ENCODE data around the gene ERVFRD-1.
A peak's percentile ranks its signal among the peaks of the same experiment; 100 is the strongest.

The ERVFRD-1 gene, protein sequence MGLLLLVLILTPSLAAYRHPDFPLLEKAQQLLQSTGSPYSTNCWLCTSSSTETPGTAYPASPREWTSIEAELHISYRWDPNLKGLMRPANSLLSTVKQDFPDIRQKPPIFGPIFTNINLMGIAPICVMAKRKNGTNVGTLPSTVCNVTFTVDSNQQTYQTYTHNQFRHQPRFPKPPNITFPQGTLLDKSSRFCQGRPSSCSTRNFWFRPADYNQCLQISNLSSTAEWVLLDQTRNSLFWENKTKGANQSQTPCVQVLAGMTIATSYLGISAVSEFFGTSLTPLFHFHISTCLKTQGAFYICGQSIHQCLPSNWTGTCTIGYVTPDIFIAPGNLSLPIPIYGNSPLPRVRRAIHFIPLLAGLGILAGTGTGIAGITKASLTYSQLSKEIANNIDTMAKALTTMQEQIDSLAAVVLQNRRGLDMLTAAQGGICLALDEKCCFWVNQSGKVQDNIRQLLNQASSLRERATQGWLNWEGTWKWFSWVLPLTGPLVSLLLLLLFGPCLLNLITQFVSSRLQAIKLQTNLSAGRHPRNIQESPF

GRCh38 chr6:11110921-11111768, at the start of gene ERVFRD-1:
Gene ERVFRD-1 (minus strand): TSS chr6:11111725. CDS start chr6:11105310, 6,415 bp downstream.
- TF ChIP-seq CTCF (conservative IDR thresholded peaks at IDR 0.05; ENCODE audit: low read depth, low read length), result no peak
- H3K4me3 ChIP-seq (ENCODE audit: low read depth, low read length), result no peak within 1 kb of the TSS
- DNase-seq (ENCODE audit: low read depth), result peak; percentile 23

DNA sequence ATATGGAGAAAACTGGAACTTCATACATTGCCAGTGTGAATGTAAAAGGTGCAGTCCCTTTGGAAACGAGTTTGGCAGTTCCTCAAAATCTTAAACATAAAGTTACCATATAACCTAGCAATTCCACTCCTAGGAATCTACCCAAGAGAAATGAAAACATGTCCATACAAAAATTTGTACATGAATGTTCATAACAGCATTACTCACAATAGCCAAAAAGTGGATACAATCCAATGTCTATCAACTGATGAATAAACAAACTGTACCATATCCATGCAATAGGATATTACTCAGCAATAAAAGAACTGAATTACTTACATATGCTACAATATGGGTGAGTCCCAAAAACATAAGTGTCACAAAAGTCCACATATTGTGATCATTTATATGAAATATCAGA, 48.7 kb upstream of the ERVFRD-1 start:
- no peak overlapping the region for H3K4me3 ChIP-seq (ENCODE audit: low read depth, low read length)
- DNase-seq (ENCODE audit: low read depth), result no peak
- no peak for TF ChIP-seq CTCF (conservative IDR thresholded peaks at IDR 0.05; ENCODE audit: low read depth, low read length)

GRCh38 chr6:11155589-11155988, 44.1 kb upstream of the ERVFRD-1 start:
- DNase-seq (ENCODE audit: low read depth), result no peak
- no peak for TF ChIP-seq CTCF (conservative IDR thresholded peaks at IDR 0.05; ENCODE audit: low read depth, low read length)
- no peak overlapping the region for H3K4me3 ChIP-seq (ENCODE audit: low read depth, low read length)

DNA sequence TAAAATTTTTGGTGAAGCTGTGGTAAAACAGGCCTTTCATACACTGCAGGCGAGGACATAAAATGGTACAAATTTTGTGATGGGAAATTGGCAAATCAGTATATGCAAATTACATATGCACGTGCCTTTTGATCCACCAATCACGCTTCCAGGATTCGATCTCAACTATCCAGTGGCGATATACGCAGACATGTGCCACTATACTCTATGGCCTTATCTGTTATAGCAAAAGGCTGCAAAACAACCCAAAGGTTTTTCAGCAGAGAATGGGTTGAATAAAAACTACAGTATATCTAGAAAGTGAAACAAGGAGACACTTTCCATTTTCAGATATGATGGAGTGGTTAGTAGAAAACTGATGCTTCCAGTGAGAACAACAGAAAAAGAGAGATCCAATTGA, 41.9 kb upstream of the ERVFRD-1 start:
- no peak for DNase-seq (ENCODE audit: low read depth)
- no peak for TF ChIP-seq CTCF (conservative IDR thresholded peaks at IDR 0.05; ENCODE audit: low read depth, low read length)
- no peak overlapping the region for H3K4me3 ChIP-seq (ENCODE audit: low read depth, low read length)

- no peak overlapping the region for H3K4me3 ChIP-seq (ENCODE audit: low read depth, low read length)
- DNase-seq (ENCODE audit: low read depth), result no peak
- no peak for TF ChIP-seq CTCF (conservative IDR thresholded peaks at IDR 0.05; ENCODE audit: low read depth, low read length)
Observed at GRCh38 chr6:11152581-11152980, 41.1 kb upstream of the ERVFRD-1 start.

GRCh38 chr6:11151488-11151887, 40.0 kb upstream of the ERVFRD-1 start:
- TF ChIP-seq CTCF (conservative IDR thresholded peaks at IDR 0.05; ENCODE audit: low read depth, low read length), result no peak
- no peak for DNase-seq (ENCODE audit: low read depth)
- H3K4me3 ChIP-seq (ENCODE audit: low read depth, low read length), result no peak overlapping the region

Measured in choroid plexus epithelial cell (primary cell).